BLaER1 (cell line): ENCODE data around the gene LENEP.
A peak's percentile ranks its signal among the peaks of the same experiment; 100 is the strongest.

Experiments
- H3K27ac ChIP-seq: shearing (Covaris generic); formaldehyde crosslinking; 2 replicates; pipeline ENCODE4 v1.8.1; 2022
- H3K27me3 ChIP-seq: shearing (Covaris generic); formaldehyde crosslinking; 2 replicates; pipeline ENCODE4 v1.8.1; 2022
- H3K36me3 ChIP-seq: shearing (Covaris generic); formaldehyde crosslinking; 2 replicates; pipeline ENCODE4 v1.8.1; 2022
- H3K4me1 ChIP-seq: shearing (Covaris generic); formaldehyde crosslinking; 2 replicates; pipeline ENCODE4 v1.8.1; 2022
- H3K4me2 ChIP-seq: shearing (Covaris generic); formaldehyde crosslinking; 2 replicates; pipeline ENCODE4 v1.8.1; 2022
- H3K4me3 ChIP-seq: shearing (Covaris generic); formaldehyde crosslinking; 2 replicates; pipeline ENCODE4 v1.8.1; 2022
- H3K9ac ChIP-seq: shearing (Covaris generic); formaldehyde crosslinking; 2 replicates; pipeline ENCODE4 v1.8.1; 2022
- H3K9me3 ChIP-seq: shearing (Covaris generic); formaldehyde crosslinking; 2 replicates; pipeline ENCODE4 v1.8.1; 2022
- H4K20me1 ChIP-seq: shearing (Covaris generic); formaldehyde crosslinking; 2 replicates; pipeline ENCODE4 v1.8.1; 2022
- Cebpa-rat ChIP-seq: shearing (Covaris generic); IDR thresholded peaks from 2 replicates; pipeline ENCODE4 v1.8.1; 2022

Gene LENEP

DNA sequence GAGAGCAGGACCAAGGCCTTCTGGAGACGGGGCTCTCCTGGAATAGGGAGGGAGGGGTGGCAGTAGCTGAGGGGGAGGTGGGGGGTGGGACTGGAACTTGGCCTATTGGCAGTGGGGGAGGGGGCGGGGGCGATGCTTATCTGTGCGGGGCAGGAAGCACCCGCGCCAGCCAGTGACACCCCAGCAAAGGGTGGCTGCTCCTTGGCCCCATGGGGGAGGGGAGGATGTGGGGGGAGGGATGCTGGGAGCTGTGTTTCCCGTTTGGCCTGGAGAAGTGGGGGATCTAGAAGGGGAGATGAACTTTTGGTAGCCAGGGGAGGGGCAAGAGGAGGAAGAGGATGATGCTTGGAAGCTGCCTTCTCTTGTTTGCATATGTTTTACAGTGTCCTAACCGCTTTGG lies 20.2 kb downstream of the LENEP start:
- peak overlapping the region; percentile 100 for H3K4me2 ChIP-seq
- H3K9ac ChIP-seq: peak overlapping the region; percentile 24; the same call in 1 of the 2 replicates
- peaks cover 35% of the 10 kb centered on the region for H3K36me3 ChIP-seq
- no peaks in the 10 kb centered on the region for H3K27me3 ChIP-seq
- no peaks in the 10 kb centered on the region for H3K9me3 ChIP-seq
- H3K4me3 ChIP-seq: no peak overlapping the region
- H3K4me1 ChIP-seq: peaks cover 97% of the 10 kb centered on the region
- TF ChIP-seq Cebpa-rat: no peak
- H3K27ac ChIP-seq: peak overlapping the region; percentile 31; the same call in 1 of the 2 replicates
- peaks cover 46% of the 10 kb centered on the region; the same call in 1 of the 2 replicates for H4K20me1 ChIP-seq

DNA sequence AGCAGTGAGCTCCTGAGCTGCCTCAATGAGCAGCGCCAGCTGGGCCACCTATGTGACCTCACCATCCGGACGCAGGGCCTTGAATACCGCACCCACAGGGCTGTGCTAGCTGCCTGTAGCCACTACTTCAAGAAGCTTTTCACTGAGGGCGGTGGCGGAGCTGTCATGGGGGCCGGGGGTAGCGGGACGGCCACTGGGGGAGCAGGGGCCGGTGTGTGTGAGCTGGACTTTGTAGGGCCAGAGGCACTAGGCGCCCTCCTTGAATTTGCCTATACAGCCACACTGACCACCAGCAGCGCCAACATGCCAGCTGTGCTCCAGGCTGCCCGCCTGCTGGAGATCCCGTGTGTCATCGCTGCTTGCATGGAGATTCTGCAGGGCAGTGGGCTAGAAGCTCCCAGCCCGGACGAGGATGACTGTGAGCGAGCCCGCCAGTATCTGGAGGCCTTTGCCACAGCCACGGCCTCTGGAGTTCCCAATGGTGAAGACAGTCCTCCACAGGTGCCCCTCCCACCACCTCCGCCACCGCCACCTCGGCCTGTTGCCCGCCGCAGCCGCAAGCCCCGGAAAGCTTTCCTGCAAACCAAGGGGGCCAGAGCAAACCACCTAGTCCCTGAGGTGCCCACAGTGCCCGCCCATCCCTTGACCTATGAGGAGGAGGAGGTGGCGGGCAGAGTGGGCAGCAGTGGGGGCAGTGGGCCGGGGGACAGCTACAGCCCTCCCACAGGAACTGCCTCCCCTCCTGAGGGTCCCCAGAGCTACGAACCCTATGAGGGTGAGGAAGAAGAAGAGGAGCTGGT lies 21.5 kb downstream of the LENEP start:
- peak overlapping the region; percentile 31; the same call in 1 of the 2 replicates for H3K27ac ChIP-seq
- H3K4me1 ChIP-seq: peaks cover 97% of the 10 kb centered on the region
- no peak for TF ChIP-seq Cebpa-rat
- H3K4me3 ChIP-seq: no peak overlapping the region
- peak overlapping the region; percentile 95 for H3K4me2 ChIP-seq
- no peaks in the 10 kb centered on the region for H3K27me3 ChIP-seq
- H4K20me1 ChIP-seq: peaks cover 46% of the 10 kb centered on the region; the same call in 1 of the 2 replicates
- 0 out of 2 replicates have a peak overlapping the region, but pooled peaks have one; percentile 24 for H3K9ac ChIP-seq
- no peaks in the 10 kb centered on the region for H3K9me3 ChIP-seq
- H3K36me3 ChIP-seq: peaks cover 39% of the 10 kb centered on the region

DNA sequence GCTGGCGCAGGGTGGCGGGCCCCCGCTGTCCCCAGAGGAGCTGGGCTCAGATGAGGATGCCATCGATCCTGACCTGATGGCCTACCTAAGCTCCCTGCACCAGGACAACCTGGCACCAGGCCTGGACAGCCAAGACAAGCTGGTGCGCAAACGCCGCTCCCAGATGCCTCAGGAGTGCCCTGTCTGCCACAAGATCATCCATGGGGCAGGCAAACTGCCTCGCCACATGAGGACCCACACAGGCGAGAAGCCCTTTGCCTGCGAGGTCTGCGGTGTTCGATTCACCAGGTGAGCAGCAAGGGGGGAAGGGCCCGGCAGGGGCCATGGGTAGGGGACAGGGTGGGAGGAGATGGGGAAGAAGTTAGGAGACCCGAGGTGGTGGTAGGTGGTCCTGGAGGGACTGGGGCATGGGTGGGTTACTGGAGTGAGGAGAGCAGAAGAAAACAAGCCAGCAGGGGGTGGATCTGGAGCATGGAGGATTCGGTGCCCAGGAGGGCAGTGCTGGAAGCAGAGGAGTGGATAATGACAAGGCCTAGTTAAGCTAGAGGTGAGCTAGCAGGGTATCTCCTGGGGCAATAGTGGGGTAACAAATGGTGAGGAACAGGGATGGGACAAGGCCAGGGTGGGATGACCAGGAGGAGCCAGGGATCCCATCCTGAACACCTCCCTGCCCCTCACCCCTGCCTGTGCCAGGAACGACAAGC lies 22.3 kb downstream of the LENEP start:
- H3K4me3 ChIP-seq: no peak overlapping the region; the same call in 1 of the 2 replicates
- no peak overlapping the region for H3K9ac ChIP-seq
- H3K9me3 ChIP-seq: no peaks in the 10 kb centered on the region
- H3K4me2 ChIP-seq: peak overlapping the region; percentile 95
- H3K27me3 ChIP-seq: no peaks in the 10 kb centered on the region
- peaks cover 91% of the 10 kb centered on the region for H3K4me1 ChIP-seq
- peak overlapping the region; percentile 13 for H3K27ac ChIP-seq
- TF ChIP-seq Cebpa-rat: no peak
- peaks cover 39% of the 10 kb centered on the region for H3K36me3 ChIP-seq
- peaks cover 46% of the 10 kb centered on the region; the same call in 1 of the 2 replicates for H4K20me1 ChIP-seq

DNA sequence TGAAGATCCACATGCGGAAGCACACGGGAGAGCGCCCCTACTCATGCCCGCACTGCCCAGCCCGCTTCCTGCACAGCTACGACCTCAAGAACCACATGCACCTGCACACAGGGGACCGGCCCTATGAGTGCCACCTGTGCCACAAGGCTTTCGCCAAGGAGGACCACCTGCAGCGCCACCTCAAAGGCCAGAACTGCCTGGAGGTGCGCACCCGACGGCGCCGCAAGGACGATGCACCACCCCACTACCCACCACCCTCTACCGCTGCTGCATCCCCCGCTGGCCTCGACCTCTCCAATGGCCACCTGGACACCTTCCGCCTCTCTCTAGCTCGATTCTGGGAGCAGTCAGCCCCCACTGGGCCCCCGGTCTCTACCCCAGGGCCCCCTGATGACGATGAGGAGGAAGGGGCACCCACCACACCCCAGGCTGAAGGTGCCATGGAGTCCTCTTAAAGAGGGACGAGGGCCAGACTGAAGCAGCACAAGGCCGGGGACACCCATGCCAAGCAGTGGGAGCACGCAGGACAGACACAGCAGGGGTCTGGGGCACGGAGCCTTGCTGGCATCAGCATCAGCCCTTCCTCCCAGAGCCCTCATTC lies 22.9 kb downstream of the LENEP start:
- Histone ChIP-seq H3K4me2 (peak overlapping the region; percentile 95), H3K4me1 (peaks cover 84% of the 10 kb centered on the region), H4K20me1 (peaks cover 46% of the 10 kb centered on the region; the same call in 1 of the 2 replicates), H3K36me3 (peaks cover 34% of the 10 kb centered on the region), H3K9me3 (no peaks in the 10 kb centered on the region), H3K27ac (peak overlapping the region; percentile 71; the same call in 1 of the 2 replicates), H3K9ac (peak overlapping the region; percentile 63; the same call in 1 of the 2 replicates), H3K4me3 (peak overlapping the region; percentile 63; the same call in 1 of the 2 replicates), H3K27me3 (no peaks in the 10 kb centered on the region)
- TF ChIP-seq Cebpa-rat: no peak

DNA sequence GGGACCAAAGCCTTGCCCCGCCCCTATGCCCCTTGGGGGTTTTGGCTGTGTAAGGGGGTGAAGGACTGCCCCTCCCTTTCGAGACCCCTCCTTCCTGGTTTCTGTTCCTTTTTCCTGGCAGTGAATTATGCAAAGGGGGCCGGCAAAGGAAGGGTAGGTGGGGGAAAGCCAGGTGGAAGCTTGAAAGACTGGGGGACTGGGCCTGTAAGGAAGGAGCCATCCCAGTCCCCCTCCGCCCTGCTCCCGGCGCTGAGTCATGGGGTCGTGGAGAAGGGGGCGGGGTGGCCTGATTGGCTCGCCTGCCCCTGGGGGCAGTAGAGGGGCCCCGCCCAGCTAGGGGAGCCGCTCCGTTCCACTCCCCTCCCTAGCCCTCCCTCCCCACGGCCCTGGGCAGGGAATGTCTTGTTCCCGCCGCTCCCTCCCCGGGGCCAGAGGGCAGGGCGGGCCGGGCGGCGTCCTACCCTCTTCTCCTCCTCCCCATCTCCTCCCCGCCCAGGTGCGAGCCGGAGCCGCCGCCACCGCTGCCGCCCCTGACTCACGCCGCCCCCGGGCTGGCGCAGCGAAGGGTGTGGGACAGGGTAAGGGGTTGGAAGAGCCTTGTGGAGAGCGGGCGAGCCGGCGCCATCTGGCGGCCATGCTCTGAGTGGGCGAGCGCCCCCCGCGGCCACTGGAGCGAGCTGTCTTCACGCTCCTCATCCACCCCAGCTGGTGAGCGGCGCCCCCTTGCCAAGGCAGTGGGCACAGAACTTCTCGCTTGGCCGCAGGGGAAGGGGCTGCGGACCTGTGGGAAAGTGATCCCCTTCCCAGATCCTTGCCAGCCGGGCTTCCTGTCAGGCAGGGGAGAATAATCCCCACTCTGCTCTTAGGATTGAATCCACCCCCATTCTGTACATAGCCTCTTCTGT lies 23.9 kb downstream of the LENEP start:
- H3K9me3 ChIP-seq: no peaks in the 10 kb centered on the region
- peak overlapping the region; percentile 63 for H3K4me3 ChIP-seq
- TF ChIP-seq Cebpa-rat: no peak
- peak overlapping the region; percentile 95 for H3K4me2 ChIP-seq
- peak overlapping the region; percentile 63 for H3K9ac ChIP-seq
- H4K20me1 ChIP-seq: peaks cover 42% of the 10 kb centered on the region; the same call in 1 of the 2 replicates
- peaks cover 75% of the 10 kb centered on the region for H3K4me1 ChIP-seq
- peak overlapping the region; percentile 71 for H3K27ac ChIP-seq
- no peaks in the 10 kb centered on the region for H3K27me3 ChIP-seq
- H3K36me3 ChIP-seq: peaks cover 34% of the 10 kb centered on the region

DNA sequence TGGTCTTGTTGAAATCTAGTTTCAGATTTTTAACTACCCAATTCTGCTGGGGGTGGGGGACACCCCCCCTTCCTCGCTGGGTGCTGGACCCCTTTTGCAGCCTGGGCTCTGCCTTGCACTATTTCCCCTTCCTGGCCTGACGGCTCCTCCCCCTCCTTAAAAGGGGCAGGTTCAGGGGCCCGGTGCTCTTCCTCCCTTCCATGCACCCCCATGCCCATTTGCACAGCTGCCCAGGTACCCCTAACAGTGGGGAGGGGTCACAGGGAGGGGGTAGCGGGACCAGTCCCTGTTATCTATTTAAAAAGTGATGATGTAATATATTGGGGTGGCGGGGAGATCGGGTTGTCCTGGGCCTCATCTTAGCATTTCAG lies 24.5 kb downstream of the LENEP start:
- Histone ChIP-seq H3K36me3 (peaks cover 34% of the 10 kb centered on the region), H3K4me2 (peak overlapping the region; percentile 95), H3K4me1 (peaks cover 75% of the 10 kb centered on the region), H4K20me1 (peaks cover 36% of the 10 kb centered on the region; the same call in 1 of the 2 replicates), H3K4me3 (peak overlapping the region; percentile 63), H3K9me3 (no peaks in the 10 kb centered on the region), H3K27me3 (no peaks in the 10 kb centered on the region), H3K27ac (peak overlapping the region; percentile 71), H3K9ac (peak overlapping the region; percentile 63)
- TF ChIP-seq Cebpa-rat: no peak

DNA sequence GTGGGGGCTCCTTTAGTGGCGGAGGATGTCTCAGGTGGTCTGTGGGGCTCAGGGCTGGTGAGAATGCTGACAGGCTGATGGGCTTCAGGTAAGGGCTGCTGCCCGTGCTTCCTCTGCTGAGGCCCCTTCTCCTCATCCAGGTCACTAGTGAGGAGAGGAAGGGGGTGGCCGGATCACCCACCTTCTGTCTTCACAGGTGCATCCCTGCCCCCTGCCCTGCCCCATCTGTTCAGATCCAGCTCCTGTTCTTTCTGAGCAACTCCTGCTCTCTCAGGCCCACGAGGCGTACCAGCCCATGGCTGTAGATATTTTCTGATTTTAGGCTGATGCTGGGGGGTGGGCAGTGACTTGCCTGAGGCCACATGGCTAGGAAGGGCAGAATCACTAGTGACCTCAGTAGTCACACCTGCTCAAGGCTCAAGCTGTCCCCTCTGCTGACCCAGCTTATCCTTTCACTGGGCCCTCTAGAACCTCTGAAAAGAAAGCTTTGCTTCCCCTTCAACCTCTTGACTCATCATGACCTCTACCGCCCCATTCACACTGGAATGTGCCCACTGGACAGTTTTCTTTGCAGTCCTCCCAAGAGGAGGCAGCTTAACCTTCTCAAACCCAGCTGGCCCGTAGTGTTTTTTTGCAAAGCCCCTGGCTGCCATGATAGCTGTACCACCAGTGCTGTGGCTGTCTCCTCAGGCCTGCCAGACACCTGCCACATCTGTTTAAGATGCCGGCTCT lies 25.4 kb downstream of the LENEP start:
- no peaks in the 10 kb centered on the region for H3K27me3 ChIP-seq
- peak overlapping the region; percentile 63; the same call in 1 of the 2 replicates for H3K9ac ChIP-seq
- peak overlapping the region; percentile 13; the same call in 1 of the 2 replicates for H3K27ac ChIP-seq

More for the DNA sequence above, 25.4 kb downstream of the LENEP start:
- no peaks in the 10 kb centered on the region for H3K9me3 ChIP-seq
- no peak overlapping the region for H3K4me3 ChIP-seq
- no peak for TF ChIP-seq Cebpa-rat
- peaks cover 31% of the 10 kb centered on the region; the same call in 1 of the 2 replicates for H4K20me1 ChIP-seq
- peaks cover 33% of the 10 kb centered on the region for H3K36me3 ChIP-seq
- peak overlapping the region; percentile 95 for H3K4me2 ChIP-seq
- H3K4me1 ChIP-seq: peaks cover 72% of the 10 kb centered on the region
